Adrenal gland (tissue), 12 donors: Measurements from ENCODE around the gene THRA. TPM values are rescaled to one million over a fixed set of nuclear protein-coding genes. Genes with fewer than 3 reads are reported as not detected.

Experiments used
- DNase-seq, 7 donors: peaks; one replicate each; pipeline ENCODE4 v3.0.0-alpha.2; 2019 to 2020
- H3K27ac ChIP-seq, 5 donors: fragments of 200-600 bp; sonication (generic) in 4 of 5; 1 replicate in 3 of 5; 2 replicates in 2 of 5; pipeline versions ENCODE4 v1.5.1 to v1.8.0; 2016 to 2020; ENCODE audit warnings: mild to moderate bottlenecking in 1 of 5
- H3K27me3 ChIP-seq: fragments of 200-600 bp; 2 replicates; pipeline ENCODE4 v1.8.0; 2021
- H3K36me3 ChIP-seq, 2 donors: fragments of 200-600 bp; replicated peaks in 1 of 2; 1 replicate in 1 of 2; 2 replicates in 1 of 2; pipeline versions ENCODE4 v1.5.1 to v1.8.0; 2018 to 2022
- H3K4me1 ChIP-seq, 2 donors: fragments of 200-600 bp; replicated peaks in 1 of 2; 1 replicate in 1 of 2; 2 replicates in 1 of 2; pipeline versions ENCODE4 v1.5.1 to v1.8.0; 2018 to 2021
- H3K4me3 ChIP-seq, 4 donors: fragments of 200-600 bp; sonication (generic) in 3 of 4; one replicate each; pipeline ENCODE4 v1.5.1; 2016 to 2018
- H3K9me3 ChIP-seq, 3 donors: fragments of 200-600 bp; sonication (generic) in 1 of 3; replicated peaks in 1 of 3; 1 replicate in 2 of 3; 2 replicates in 1 of 3; pipeline versions ENCODE4 v1.5.1 to v1.8.0; 2016 to 2021
- POLR2A ChIP-seq, 2 donors: fragments of 450-650 bp; IDR thresholded peaks; one replicate each; pipeline ENCODE4 v1.6.1; 2017; ENCODE audit warnings: antibody characterized with exemption in 2 of 2, mild to moderate bottlenecking in 2 of 2, moderate library complexity in 1 of 2
- WGBS, 4 donors: extraction: QIAGEN DNeasy Blood & Tissue Kit in 2 of 4; methylation state at CpG; one replicate each; pipeline versions ENCODE4 v1.1.5 to v1.1.7; 2013 to 2017; 5-methylcytosine and 5-hydroxymethylcytosine counted together
- intact Hi-C, 2 donors: fragments of 100-400 bp; cut with DNase I; formaldehyde crosslinking; loops; one replicate each; pipeline versions ENCODE4 v1.14.1 to v1.15.0; 2022 to 2023
- polyA plus RNA-seq, 3 donors: library from polyadenylated mRNA; stranded (reverse); fragments of 200-250 nt in 2 of 3; fragments of 350-450 nt in 1 of 3; fragmentation: Illumina TruSeq in 1 of 3; extraction: RNeasy Lipid Tissue Mini Kit (QIAGEN cat#74804) in 1 of 3; gene quantifications; one replicate each; pipeline ENCODE4 v1.2.3, GENCODE V29; 2013 to 2014
- total RNA-seq, 9 donors: library from RNA; depleted of rRNA in 4 of 9; stranded (reverse); fragments of >200 nt in 4 of 9; fragments of 120-200 nt in 1 of 9; fragmentation: NEBNext Ultra II Directional in 1 of 9; extraction: Animal tissue kit (Norgen Biotek cat#: 25700) in 1 of 9; gene quantifications; one replicate each; pipeline versions ENCODE4 v1.1.0 to v1.2.4, GENCODE V29; 2013 to 2023
- TF ChIP-seq, protein P1 (sequence below), 6 experiments: fragments of 450-650 bp in 4 of 6; fragments of 200-600 bp in 2 of 6; sonication (generic) in 1 of 6; IDR thresholded peaks; 1 replicate in 5 of 6; 2 replicates in 1 of 6; pipeline versions ENCODE4 v1.5.1 to v1.8.0; 2016 to 2021; ENCODE audit warnings: antibody characterized with exemption in 6 of 6, mild to moderate bottlenecking in 2 of 6, moderate library complexity in 1 of 6
- donor health status: healthy with polysubstance abuse.
- donor health status: Bipolar disorder and iron deficiency.
- donor health status: DM: yes; HTN: yes; CAD: no.
- donor health status: DM: no; HTN: no; CAD: no.
- donor health status: DM: no; HTN: no; CAD: no.
- donor health status: DM: yes; HTN: yes; CAD: no.

Gene THRA
- total and polyA plus RNA-seq, 12 donors, result 39.2 to 110 (median 65.8) TPM

- Histone ChIP-seq H3K4me3 (peak overlapping the region; percentile 70 to 99 (median 92)), H3K36me3 (peaks cover 0 to 19% of the 10 kb centered on the region in 2 donors), H3K9me3 (no peaks in the 10 kb centered on the region), H3K27me3 (no peaks in the 10 kb centered on the region), H3K27ac (peak overlapping the region; percentile 76 to 97 (median 93)), H3K4me1 (peaks cover 19 to 33% of the 10 kb centered on the region in 2 donors)
- 0 to 1% (median 1%) methylated on average over 23 to 87 of the region's 97 CpGs; no CpG with 5 or more reads in 1 of the 4 donors for WGBS, 4 donors
- TF ChIP-seq, protein P1, sequence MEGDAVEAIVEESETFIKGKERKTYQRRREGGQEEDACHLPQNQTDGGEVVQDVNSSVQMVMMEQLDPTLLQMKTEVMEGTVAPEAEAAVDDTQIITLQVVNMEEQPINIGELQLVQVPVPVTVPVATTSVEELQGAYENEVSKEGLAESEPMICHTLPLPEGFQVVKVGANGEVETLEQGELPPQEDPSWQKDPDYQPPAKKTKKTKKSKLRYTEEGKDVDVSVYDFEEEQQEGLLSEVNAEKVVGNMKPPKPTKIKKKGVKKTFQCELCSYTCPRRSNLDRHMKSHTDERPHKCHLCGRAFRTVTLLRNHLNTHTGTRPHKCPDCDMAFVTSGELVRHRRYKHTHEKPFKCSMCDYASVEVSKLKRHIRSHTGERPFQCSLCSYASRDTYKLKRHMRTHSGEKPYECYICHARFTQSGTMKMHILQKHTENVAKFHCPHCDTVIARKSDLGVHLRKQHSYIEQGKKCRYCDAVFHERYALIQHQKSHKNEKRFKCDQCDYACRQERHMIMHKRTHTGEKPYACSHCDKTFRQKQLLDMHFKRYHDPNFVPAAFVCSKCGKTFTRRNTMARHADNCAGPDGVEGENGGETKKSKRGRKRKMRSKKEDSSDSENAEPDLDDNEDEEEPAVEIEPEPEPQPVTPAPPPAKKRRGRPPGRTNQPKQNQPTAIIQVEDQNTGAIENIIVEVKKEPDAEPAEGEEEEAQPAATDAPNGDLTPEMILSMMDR (IDR thresholded peaks at IDR 0.05), result peak in 1 of 6 experiments; percentile 2
- TF ChIP-seq POLR2A (IDR thresholded peaks at IDR 0.05), result peak in 1 of 2 donors; percentile 27
- intact Hi-C loops, result loop anchor here in 1 of 2 donors (5.0 kb wide), 1 partner anchor 45 kb away; no protein-coding TSS in a partner anchor
- DNase-seq, result peak in 6 of 7 donors; percentile 46 to 68 (median 62)
These were observed 59.6 kb downstream of the THRA start for GRCh38 chr17:40122136-40122998.

- intact Hi-C loops, result loop anchor here in 1 of 2 donors (5.0 kb wide), 1 partner anchor 44 kb away; no protein-coding TSS in a partner anchor
- DNase-seq, result peak in 6 of 7 donors; percentile 51 to 74 (median 68)
These were observed 60.4 kb downstream of the THRA start for GRCh38 chr17:40122999-40123810.

GRCh38 chr17:40123811-40124114, 61.0 kb downstream of the THRA start:
- H3K27ac ChIP-seq, result peak overlapping the region in 3 of 5 donors; percentile 93 to 97 (median 95)
- no peak for DNase-seq
- TF ChIP-seq POLR2A (IDR thresholded peaks at IDR 0.05), result no peak
- peaks cover 0 to 32% of the 10 kb centered on the region in 2 donors for H3K36me3 ChIP-seq
- WGBS, 4 donors, result 0% methylated on average over 2 of the region's 2 CpGs
- H3K27me3 ChIP-seq, result no peaks in the 10 kb centered on the region
- intact Hi-C loops, result loop anchor here in 1 of 2 donors (5.0 kb wide), 1 partner anchor 44 kb away; no protein-coding TSS in a partner anchor
- peak overlapping the region; percentile 70 to 99 (median 92) for H3K4me3 ChIP-seq
- peaks cover 19 to 33% of the 10 kb centered on the region in 2 donors for H3K4me1 ChIP-seq
- H3K9me3 ChIP-seq, result no peaks in the 10 kb centered on the region

More at GRCh38 chr17:40122999-40123810, 60.4 kb downstream of the THRA start:
- Histone ChIP-seq H3K9me3 (no peaks in the 10 kb centered on the region), H3K4me1 (peaks cover 19 to 33% of the 10 kb centered on the region in 2 donors), H3K27ac (peak overlapping the region; percentile 31 to 97 (median 93)), H3K27me3 (no peaks in the 10 kb centered on the region), H3K36me3 (peaks cover 0 to 27% of the 10 kb centered on the region in 2 donors), H3K4me3 (peak overlapping the region; percentile 70 to 99 (median 92))
- WGBS, 4 donors, result 0 to 1% (median 0%) methylated on average over 15 to 43 of the region's 43 CpGs
- no peak for TF ChIP-seq POLR2A (IDR thresholded peaks at IDR 0.05)
- TF ChIP-seq, protein P1 (IDR thresholded peaks at IDR 0.05), result peak in 2 of 6 experiments; percentile 5 to 11

DNA sequence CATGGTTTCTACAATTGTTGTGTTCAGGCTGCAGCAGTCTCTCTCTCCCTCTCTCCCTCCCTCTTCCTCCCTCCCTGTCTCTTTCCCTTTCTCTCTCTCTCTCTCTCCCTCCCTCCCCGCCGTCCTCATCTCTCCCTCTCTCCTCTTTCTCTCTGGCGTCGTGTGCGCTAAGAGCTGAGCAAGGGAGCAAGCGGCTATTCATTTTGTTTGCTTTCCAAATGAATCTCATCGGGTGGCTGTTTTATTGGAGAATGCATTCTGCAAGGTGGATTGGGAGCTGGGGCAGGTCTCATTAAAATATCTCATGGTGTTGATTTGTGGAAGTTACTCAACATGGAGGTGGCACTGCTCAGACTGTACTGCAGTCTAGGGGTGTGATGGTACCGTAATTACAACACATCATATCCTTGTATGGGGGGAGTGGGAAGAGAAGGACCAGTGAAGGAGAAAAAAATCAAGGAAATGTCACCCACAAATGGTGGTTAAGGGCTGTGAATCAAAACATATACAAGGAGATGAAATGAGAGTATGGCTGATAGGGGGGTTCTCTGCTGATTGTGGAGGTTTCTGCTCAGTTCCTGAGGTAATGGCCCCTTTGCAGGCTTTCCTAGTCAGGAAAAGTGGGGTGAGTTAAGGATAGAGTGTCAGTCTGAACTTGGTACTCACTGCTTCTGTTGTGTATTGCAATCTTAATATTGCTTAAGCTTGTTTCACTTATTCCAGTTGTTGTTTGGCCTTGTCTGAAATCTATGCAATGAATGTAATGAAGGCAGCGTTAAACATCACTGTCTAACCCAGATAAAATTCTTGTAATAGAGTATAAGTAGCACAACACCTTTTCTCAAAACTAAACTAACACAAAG, 61.7 kb downstream of the THRA start:
- Histone ChIP-seq H3K36me3 (peaks cover 0 to 39% of the 10 kb centered on the region in 2 donors), H3K27ac (peak overlapping the region in 3 of 5 donors; percentile 23 to 95 (median 40)), H3K4me3 (peak overlapping the region in 2 of 4 donors; percentile 98 to 99), H3K27me3 (no peaks in the 10 kb centered on the region), H3K9me3 (no peaks in the 10 kb centered on the region), H3K4me1 (peaks cover 19 to 33% of the 10 kb centered on the region in 2 donors)
- TF ChIP-seq, protein P1 (IDR thresholded peaks at IDR 0.05), result no peak
- peak in 1 of 2 donors; percentile 20 for TF ChIP-seq POLR2A (IDR thresholded peaks at IDR 0.05)
- intact Hi-C loops, result loop anchor here in 1 of 2 donors (5.0 kb wide), 1 partner anchor 43 kb away; no protein-coding TSS in a partner anchor
- peak in 4 of 7 donors; percentile 42 to 54 (median 50) for DNase-seq
- 2 to 5% (median 3%) methylated on average over 9 of the region's 9 CpGs for WGBS, 4 donors
